Stimulated activated effector memory CD8-positive, alpha-beta T cell treated with anti-CD3 and anti-CD28 coated beads, Interleukin-12 subunit alpha, Interleukin-12 subunit beta, amount 100 ng/mL, for 72 hours (primary cell): ENCODE data around the gene CSNK1G2.
A peak's percentile ranks its signal among the peaks of the same experiment; 100 is the strongest.

Experiments used
- ATAC-seq: fragments of 150-1000 bp; cut with Tn5 transposase; 2 replicates; pipeline ENCODE4 v1.10.0; 2021
- DNase-seq, 2 donors: peaks; one replicate each; pipeline ENCODE4 v3.0.0; 2021 to 2022; ENCODE audit warnings: low spot score in 2 of 2
- H3K27ac Mint-ChIP-seq: one replicate; pipeline ENCODE4 v1.8.0; 2022; ENCODE audit warnings: mild to moderate bottlenecking, mixed read lengths
- H3K36me3 Mint-ChIP-seq: one replicate; pipeline ENCODE4 v1.8.0; 2022; ENCODE audit warnings: mild to moderate bottlenecking, mixed read lengths
- H3K4me1 Mint-ChIP-seq: one replicate; pipeline ENCODE4 v1.8.0; 2022; ENCODE audit warnings: mixed read lengths
- H3K4me3 Mint-ChIP-seq: one replicate; pipeline ENCODE4 v1.8.0; 2022; ENCODE audit warnings: mild to moderate bottlenecking, mixed read lengths
- H3K9me3 Mint-ChIP-seq: one replicate; pipeline ENCODE4 v1.8.0; 2022; ENCODE audit warnings: mixed read lengths

Gene CSNK1G2

DNA sequence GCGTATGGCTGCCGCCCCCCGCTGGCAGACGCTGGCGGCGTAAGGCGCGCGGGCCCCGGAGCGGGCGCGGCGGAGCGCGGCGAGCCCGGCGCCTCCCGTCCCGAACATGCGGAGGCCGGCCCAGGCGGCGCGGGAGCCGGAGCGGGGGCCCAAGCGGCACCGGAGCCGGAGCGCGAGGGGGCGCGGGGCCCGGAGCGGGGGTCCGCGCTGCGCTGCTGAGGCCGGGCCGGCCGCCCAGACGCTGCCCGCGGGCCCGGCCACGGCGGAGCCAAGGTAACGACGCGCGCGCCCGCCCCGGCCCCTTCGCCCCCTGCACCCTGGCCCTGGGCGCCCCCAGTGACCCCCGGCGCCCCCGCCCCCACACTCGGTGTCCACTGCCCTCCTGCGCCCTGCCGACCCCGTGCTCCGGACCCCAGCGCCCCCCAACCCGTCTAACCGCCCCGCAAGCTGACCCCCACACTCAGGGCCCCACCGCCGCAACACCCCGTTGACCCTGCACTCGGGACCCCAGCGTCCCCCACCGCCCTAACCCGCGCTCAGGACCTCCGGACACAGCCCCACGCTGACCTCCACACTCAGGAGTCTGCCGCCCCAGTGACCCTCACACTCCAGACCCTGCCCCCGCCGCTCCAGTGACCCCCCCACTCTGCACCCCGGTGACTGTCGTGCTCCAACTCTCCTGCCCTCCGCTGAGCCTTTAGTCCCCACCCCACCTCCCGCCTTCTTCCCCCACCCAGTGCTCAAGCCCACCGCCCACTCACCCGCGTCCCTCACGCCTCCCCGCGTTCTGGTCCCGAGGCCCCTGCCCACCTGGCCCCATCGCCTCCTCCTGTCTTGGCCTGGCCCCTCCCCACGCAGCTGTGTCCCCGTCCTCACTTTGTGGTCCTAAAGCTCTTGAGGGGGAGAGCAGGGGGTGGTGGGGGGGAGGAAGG is at the start of gene CSNK1G2:
TSS of gene CSNK1G2 (plus strand) at position 27 of the 932 bp plus-strand sequence. CDS start 28,601 bp downstream, outside the sequence.
- DNase-seq: peak in 1 of 2 donors; percentile 63
- Mint-ChIP-seq H3K9me3 (no peaks in the 10 kb centered on the region), H3K4me3 (peak within 1 kb of the TSS; percentile 93), H3K36me3 (peaks cover 32% of the 10 kb centered on the region), H3K27ac (peak within 1 kb of the TSS; percentile 87), H3K4me1 (peaks cover 49% of the 10 kb centered on the region)
- peak; percentile 69 for ATAC-seq

DNA sequence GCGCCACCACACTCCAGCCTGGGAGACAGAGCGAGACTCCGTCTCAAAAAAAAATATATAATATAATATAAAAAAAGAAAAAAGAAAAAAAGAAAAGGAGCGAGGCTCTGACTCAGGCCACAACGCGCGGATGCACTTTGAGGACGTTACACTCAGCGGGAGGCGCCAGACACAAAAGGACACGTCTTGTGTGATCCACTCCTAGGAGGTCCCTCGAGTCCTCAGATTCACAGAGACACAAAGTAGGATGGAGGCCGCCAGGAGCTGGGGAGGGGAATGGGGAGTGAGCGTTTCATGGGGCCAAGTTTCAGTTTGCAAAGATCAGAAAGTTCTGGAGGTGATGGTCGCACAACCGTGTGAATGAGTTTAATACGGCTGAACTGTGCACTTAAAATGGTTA is 47.2 kb upstream of the CSNK1G2 start:
- no peak for DNase-seq
- Mint-ChIP-seq H3K4me1 (peaks cover 26% of the 10 kb centered on the region), H3K4me3 (peak overlapping the region; percentile 39), H3K36me3 (peaks cover 10% of the 10 kb centered on the region), H3K27ac (peak overlapping the region; percentile 56), H3K9me3 (no peaks in the 10 kb centered on the region)
- ATAC-seq: no peak

DNA sequence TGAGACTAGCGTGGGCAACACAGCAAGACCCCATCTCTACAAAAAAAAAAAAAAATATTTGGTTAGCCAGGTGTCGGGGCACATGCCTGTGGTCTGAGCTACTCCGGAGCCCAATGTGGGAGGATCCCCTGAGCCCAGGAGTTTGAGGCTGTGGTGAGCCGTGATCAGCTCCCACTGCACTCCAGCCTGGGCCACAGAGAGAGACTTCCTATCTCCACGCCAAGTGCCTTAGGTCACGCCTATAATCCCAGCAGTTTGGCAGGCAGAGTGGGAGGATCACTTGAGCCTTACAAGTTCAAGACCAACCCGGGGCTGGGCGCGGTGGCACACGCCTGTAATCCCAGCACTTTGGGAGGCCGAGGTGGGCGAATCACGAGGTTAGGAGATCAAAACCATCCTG is 44.5 kb upstream of the CSNK1G2 start:
- H3K27ac Mint-ChIP-seq: peak overlapping the region; percentile 96
- H3K9me3 Mint-ChIP-seq: no peaks in the 10 kb centered on the region
- DNase-seq: no peak
- peaks cover 20% of the 10 kb centered on the region for H3K4me1 Mint-ChIP-seq
- ATAC-seq: no peak
- H3K36me3 Mint-ChIP-seq: peaks cover 16% of the 10 kb centered on the region
- peak overlapping the region; percentile 83 for H3K4me3 Mint-ChIP-seq

DNA sequence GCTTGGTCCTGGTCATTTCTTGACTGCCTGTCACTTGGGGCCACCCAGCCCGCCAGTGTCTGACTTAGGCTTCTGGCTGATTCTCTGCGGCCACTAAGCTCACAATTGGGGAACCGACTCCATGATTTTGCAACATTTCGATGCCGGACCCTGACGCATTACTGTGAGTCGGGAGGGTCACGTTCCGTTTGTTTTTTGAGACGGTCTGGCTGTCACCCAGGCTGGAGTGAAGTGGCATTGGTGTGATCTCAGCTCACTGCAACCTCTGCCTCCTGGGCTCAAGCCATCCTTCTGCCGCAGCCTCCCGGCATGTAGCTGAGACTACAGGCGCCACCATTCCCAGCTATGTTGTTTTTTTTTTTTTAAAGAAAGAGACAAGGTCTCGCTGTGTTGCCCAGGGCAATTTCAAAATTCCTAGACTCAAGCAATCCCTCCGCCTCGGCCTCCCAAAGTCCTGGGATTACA is 39.0 kb upstream of the CSNK1G2 start:
- H3K4me1 Mint-ChIP-seq: peaks cover 27% of the 10 kb centered on the region

DNA sequence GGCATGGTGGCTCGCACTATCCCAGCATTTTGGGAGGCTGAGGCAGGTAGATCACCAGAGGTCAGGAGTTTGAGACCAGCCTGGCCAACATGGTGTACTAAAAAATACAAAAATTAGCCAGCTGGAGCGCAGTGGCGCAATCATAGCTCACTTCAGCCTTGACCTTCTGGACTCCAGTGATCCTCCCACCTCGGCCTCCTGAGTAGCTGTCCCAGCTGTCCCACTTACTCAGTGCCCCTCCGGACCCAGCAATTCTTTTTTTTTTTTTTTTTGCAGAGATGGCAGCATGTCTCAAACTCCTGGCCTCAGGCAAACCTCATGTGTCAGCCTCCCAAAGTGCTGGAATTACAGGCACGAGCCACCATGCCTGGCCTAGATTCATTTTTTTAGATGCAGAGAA is 38.0 kb upstream of the CSNK1G2 start:
- H3K9me3 Mint-ChIP-seq: no peaks in the 10 kb centered on the region
- no peak overlapping the region for H3K27ac Mint-ChIP-seq
- H3K4me1 Mint-ChIP-seq: peaks cover 19% of the 10 kb centered on the region

More for the DNA sequence above, 39.0 kb upstream of the CSNK1G2 start:
- Mint-ChIP-seq H3K4me3 (no peak overlapping the region), H3K9me3 (no peaks in the 10 kb centered on the region), H3K36me3 (peaks cover 29% of the 10 kb centered on the region), H3K27ac (no peak overlapping the region)
- DNase-seq (no peak), ATAC-seq (no peak)

DNA sequence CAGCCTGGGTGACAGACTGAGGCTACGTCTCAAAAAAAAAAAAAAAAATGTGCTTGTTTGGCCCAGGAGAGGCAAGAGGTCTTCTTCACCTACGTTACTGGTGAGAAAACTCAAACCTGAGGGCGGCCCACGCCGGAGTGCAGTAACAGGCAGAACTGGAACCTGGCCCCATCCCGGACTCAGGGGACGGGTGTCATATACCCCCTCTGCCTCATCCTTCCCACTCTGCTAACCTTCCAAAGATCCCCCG is 36.2 kb upstream of the CSNK1G2 start:
- Mint-ChIP-seq H3K36me3 (peaks cover 24% of the 10 kb centered on the region), H3K27ac (peak overlapping the region; percentile 88), H3K9me3 (no peaks in the 10 kb centered on the region), H3K4me3 (peak overlapping the region; percentile 84), H3K4me1 (peaks cover 32% of the 10 kb centered on the region)
- DNase-seq (no peak), ATAC-seq (no peak)

More for the DNA sequence above, 38.0 kb upstream of the CSNK1G2 start:
- H3K36me3 Mint-ChIP-seq: peaks cover 24% of the 10 kb centered on the region
- DNase-seq (no peak), ATAC-seq (no peak)
- no peak overlapping the region for H3K4me3 Mint-ChIP-seq

DNA sequence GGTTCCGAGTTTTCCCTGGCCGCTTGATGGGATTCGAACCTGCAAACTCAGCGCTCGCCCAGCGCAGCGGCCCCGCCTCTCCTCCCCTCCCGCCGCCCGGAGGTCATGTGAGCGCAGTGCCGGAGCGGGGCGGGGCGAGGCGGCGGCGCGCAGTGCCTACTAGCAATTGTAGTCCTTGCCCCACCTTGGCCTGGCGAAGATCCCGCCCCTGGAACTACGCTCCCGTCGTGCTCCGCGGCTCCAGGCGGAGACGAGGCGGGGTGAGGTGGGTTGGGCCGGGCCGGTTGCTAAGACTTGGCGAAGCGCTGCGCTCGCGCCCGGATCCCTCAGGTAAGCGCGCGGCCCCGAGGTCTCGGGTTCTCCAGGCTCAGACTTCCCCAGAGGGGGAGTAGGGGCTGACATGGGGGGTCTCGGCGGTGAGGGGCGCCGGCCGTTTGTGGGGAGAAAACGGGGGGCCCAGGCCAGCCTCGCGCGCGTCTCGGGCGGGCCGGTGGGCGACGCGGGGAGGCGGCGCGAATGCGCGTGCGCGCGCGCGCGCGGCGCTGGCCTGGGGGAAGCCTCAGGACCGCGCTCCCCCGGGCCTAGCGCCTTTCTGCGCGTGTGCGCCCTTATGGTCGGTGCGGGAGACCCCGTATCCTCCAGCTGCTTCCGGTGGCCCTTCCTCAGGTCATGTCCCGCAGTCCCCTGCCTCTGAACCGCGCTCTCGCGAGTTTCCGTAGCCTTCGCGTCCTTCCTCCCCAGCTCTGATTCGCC is 35.7 kb upstream of the CSNK1G2 start, which contains the start of the genes ADAT3 and SCAMP4:
TSS of gene ADAT3 (plus strand) at position 290 of the 753 bp plus-strand sequence. CDS start 6,649 bp downstream, outside the sequence.
TSS of gene SCAMP4 (plus strand) at position 290 of the 753 bp plus-strand sequence. CDS start 9,621 bp downstream, outside the sequence.
- DNase-seq: peak; percentile 89 to 98
- peaks cover 37% of the 10 kb centered on the region for H3K4me1 Mint-ChIP-seq
- ATAC-seq: peak; percentile 97
- H3K36me3 Mint-ChIP-seq: peaks cover 23% of the 10 kb centered on the region
- peak within 1 kb of the TSS; percentile 84 for H3K4me3 Mint-ChIP-seq
- H3K9me3 Mint-ChIP-seq: no peaks in the 10 kb centered on the region
- H3K27ac Mint-ChIP-seq: peak within 1 kb of the TSS; percentile 88

DNA sequence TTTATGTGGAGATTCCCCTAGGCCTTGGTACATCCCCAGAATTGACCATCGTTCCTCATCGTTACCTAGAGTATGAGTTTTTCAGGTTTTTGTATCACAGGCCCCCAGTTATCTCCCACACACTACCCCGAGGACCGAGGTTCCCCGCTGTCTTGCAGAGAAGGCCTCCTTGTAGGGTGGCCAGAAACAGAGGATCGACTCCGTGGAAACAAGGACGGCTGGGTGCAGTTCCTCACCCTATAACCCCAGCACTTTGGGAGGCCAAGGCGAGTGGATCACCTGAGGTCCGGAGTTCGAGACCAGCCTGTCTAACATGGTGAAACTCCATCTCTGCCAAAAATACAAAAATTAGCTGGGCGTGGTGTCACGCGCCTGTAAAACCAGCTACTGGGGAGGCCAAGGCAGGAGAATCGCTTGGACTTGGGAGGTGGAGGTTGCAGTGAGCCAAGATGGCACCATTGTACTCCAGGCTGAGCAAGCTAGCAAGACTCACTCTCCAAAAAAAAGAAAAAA is 35.1 kb upstream of the CSNK1G2 start:
- H3K27ac Mint-ChIP-seq: peak overlapping the region; percentile 88
- no peak for DNase-seq
- peaks cover 18% of the 10 kb centered on the region for H3K36me3 Mint-ChIP-seq
- H3K4me1 Mint-ChIP-seq: peaks cover 40% of the 10 kb centered on the region
- no peaks in the 10 kb centered on the region for H3K9me3 Mint-ChIP-seq
- ATAC-seq: no peak
- H3K4me3 Mint-ChIP-seq: peak overlapping the region; percentile 84

DNA sequence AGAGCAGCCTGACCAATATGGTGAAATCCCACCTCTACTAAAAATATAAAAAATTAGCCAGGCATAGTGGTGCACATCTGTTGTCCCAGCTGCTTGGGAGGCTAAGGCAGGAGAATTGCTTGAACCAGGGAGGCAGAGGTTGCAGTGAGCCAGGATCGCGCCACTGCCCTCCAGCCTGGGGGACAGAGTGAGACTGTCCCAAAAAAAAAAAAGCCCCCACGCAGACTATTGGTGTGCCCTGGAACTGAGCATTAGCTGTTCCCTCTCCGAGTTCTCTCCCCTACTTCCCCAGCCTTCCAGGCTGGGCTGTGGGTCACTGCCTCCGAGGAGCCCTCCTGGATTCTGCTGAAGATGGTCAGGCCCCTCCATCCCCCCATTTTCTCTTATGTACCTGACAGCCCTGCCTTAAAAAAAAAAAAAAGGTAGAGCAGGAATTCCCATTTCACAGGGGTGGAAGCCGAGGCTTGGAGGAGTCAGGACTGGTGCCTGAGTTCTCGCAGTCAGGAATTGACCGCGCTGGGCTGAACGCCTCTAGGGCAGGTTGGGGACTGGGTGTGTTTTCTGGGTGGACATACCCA is 33.9 kb upstream of the CSNK1G2 start:
- peaks cover 18% of the 10 kb centered on the region for H3K36me3 Mint-ChIP-seq
- no peak overlapping the region for H3K27ac Mint-ChIP-seq
- H3K4me3 Mint-ChIP-seq: no peak overlapping the region
- peaks cover 40% of the 10 kb centered on the region for H3K4me1 Mint-ChIP-seq
- ATAC-seq: no peak
- no peaks in the 10 kb centered on the region for H3K9me3 Mint-ChIP-seq
- no peak for DNase-seq

DNA sequence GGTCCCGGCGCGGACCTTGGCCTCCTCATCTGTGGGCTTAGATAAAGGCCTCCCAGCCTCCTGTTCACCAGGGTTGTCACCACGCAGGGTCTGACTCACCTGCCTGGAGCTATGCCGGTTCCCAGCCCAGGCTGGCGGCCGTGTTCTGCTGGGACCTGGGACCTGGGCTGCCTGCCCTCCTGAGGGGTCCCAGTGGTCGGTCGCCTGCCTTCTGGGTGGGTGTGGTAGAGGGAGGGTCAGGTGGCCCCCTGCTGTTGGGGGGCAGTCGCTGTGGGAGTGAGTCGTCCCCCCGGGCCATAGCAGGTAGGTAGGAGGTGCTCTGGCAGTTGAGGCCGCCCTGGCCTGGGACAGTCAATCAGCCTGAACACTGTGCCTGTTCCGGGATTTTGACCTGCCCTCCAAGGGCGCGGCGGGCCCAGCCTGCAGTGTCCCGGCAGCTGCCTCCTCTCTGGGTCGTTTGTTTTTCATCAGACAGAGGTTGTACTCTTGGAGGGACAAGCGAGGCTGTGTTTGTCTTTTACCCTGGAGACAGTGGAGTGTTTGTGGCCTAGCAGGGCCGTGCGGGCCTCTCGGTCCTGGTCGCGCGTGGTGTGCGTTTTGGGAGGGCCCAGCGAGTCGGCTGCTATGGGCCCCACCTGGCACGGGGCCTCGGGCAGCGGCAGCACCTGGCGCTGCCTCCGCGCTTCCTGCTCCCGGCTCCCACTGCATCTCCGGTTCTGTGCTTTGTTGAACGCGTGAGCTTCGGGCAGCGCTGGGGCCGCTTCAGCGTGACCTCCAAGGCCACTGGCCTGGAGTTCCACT is 33.2 kb upstream of the CSNK1G2 start:
- H3K9me3 Mint-ChIP-seq: no peaks in the 10 kb centered on the region
- ATAC-seq: no peak
- H3K4me1 Mint-ChIP-seq: peaks cover 40% of the 10 kb centered on the region
- no peak overlapping the region for H3K27ac Mint-ChIP-seq
- H3K4me3 Mint-ChIP-seq: no peak overlapping the region
- H3K36me3 Mint-ChIP-seq: peaks cover 18% of the 10 kb centered on the region
- no peak for DNase-seq

DNA sequence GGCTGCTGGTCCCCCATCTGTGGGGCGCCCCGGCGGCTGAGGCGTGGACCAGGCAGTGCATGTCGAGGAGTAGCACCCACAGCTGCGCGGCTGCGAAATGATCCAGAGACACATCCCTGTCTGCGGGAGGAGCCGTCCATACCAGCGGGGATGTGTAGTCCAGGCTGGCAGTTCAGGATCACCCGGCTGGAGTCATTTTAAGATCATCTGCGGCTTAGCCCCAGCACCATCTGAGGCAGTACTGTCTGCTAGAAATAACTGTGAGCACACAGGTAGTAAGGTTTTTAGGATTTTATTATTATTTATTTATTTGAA is 32.7 kb upstream of the CSNK1G2 start:
- no peak overlapping the region for H3K4me3 Mint-ChIP-seq
- DNase-seq (no peak), ATAC-seq (no peak)
- H3K4me1 Mint-ChIP-seq: peaks cover 40% of the 10 kb centered on the region
- H3K36me3 Mint-ChIP-seq: peaks cover 18% of the 10 kb centered on the region
- no peak overlapping the region for H3K27ac Mint-ChIP-seq
- H3K9me3 Mint-ChIP-seq: no peaks in the 10 kb centered on the region

DNA sequence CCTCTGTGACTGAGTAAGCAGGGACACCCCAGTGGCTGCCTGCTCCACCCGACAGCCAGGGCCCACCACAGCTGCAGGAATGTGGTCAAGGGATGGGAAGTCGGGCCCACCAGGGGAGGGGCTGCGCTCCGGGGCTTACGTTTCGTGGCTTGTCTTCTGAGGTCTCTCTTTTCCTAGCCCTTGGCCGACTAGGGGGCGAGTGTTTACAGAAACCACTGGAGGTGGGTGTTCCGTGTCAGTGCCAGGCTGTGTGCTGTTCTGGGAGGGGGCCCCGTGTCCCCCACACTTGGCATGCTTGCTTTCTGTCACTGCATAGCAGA is 31.3 kb upstream of the CSNK1G2 start:
- Mint-ChIP-seq H3K4me1 (peaks cover 27% of the 10 kb centered on the region), H3K9me3 (no peaks in the 10 kb centered on the region), H3K4me3 (peak overlapping the region; percentile 24), H3K36me3 (peaks cover 18% of the 10 kb centered on the region), H3K27ac (peak overlapping the region; percentile 50)
- no peak for DNase-seq
- ATAC-seq: no peak

DNA sequence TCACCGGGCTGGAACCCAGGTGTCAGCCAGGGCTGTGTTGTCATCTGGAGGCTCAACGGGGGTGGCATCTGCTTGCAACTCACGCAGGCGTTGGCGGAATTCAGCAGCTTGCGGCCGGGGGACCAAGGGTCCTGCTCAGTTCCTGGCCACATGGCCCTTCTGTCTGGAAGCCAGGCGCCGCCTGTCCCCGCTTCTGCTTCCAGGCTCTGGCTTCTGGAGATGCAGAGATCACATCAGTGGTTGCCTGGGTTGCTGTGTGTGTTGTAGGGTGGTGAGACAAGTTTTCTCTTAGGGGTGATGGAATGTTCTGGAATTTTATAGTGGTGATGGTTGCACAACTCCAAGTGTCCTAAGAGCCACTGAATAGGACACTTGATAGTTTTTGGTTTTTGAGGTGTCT is 30.8 kb upstream of the CSNK1G2 start:
- Mint-ChIP-seq H3K4me3 (peak overlapping the region; percentile 24), H3K36me3 (peaks cover 18% of the 10 kb centered on the region), H3K9me3 (no peaks in the 10 kb centered on the region), H3K4me1 (peaks cover 27% of the 10 kb centered on the region), H3K27ac (peak overlapping the region; percentile 50)
- ATAC-seq: no peak
- DNase-seq: no peak

DNA sequence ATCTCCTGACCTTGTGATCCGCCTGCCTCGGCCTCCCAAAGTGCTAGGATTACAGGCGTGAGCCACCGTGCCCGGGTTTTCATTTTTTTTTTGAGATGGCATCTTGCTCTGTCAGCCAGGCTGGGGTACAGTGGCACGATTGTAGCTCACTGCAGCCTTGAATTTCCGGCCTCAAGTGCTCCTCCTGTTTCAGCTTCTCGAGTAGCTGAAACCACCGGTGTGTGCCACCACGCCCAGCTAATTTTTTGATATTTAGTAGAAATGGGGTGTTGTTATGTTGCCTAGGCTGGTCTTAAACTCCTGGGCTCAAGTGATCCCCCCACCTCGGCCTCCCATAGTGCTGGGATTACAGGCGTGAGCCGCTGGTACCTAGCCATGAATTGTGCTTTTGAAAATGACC is 29.9 kb upstream of the CSNK1G2 start:
- DNase-seq (no peak), ATAC-seq (no peak)
- H3K27ac Mint-ChIP-seq: no peak overlapping the region
- no peak overlapping the region for H3K4me3 Mint-ChIP-seq
- H3K9me3 Mint-ChIP-seq: no peaks in the 10 kb centered on the region
- H3K4me1 Mint-ChIP-seq: peaks cover 21% of the 10 kb centered on the region
- peaks cover 11% of the 10 kb centered on the region for H3K36me3 Mint-ChIP-seq

DNA sequence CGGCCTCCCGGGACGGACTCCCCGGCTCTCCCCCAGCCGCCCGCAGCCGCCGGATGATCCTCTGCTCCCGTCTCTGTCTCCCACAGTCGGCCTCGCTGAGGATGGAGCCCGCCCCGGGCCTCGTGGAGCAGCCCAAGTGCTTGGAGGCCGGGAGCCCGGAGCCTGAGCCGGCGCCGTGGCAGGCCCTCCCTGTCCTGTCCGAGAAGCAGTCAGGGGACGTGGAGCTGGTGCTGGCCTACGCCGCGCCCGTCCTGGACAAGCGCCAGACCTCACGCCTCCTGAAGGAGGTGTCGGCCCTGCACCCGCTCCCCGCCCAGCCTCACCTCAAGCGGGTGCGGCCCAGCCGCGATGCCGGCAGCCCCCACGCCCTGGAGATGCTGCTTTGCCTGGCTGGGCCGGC is 29.0 kb upstream of the CSNK1G2 start:
- DNase-seq (no peak), ATAC-seq (no peak)
- Mint-ChIP-seq H3K4me3 (no peak overlapping the region), H3K27ac (no peak overlapping the region), H3K4me1 (peaks cover 21% of the 10 kb centered on the region), H3K36me3 (peaks cover 4% of the 10 kb centered on the region), H3K9me3 (no peaks in the 10 kb centered on the region)
